ENCODE data around the gene DUSP7.

DNA sequence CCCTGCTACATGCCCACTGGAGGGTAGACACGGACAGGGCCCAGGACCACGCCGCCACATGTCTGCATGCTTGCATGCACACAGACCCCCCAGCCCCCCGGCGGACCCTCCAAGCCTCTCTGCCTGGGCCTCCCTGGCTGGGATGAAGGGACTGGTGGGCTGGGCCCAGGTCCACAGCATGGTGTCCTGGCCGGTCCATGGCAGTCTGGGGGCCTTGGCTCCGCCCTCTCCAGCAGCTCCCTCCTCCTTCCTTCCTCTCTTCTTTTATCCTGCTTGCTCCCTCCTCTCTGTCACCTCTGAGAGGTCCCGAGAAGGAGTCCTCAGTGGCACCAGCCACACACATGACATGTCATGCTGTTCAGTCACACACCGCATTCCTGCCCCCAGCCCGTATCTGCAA, 24.5 kb downstream of the DUSP7 start:
- TF ChIP-seq, protein P1, sequence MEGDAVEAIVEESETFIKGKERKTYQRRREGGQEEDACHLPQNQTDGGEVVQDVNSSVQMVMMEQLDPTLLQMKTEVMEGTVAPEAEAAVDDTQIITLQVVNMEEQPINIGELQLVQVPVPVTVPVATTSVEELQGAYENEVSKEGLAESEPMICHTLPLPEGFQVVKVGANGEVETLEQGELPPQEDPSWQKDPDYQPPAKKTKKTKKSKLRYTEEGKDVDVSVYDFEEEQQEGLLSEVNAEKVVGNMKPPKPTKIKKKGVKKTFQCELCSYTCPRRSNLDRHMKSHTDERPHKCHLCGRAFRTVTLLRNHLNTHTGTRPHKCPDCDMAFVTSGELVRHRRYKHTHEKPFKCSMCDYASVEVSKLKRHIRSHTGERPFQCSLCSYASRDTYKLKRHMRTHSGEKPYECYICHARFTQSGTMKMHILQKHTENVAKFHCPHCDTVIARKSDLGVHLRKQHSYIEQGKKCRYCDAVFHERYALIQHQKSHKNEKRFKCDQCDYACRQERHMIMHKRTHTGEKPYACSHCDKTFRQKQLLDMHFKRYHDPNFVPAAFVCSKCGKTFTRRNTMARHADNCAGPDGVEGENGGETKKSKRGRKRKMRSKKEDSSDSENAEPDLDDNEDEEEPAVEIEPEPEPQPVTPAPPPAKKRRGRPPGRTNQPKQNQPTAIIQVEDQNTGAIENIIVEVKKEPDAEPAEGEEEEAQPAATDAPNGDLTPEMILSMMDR (IDR thresholded peaks at IDR 0.05; ENCODE audit: insufficient read depth, low read depth, low read length), result no peak
- no peak for TF ChIP-seq EZH2 (IDR thresholded peaks at IDR 0.05; ENCODE audit: insufficient read depth, low read length)
